Stimulated activated naive CD8-positive, alpha-beta T cell treated with anti-CD3 and anti-CD28 coated beads, Interleukin-15, Interleukin-2, amounts not matched to agents 100 U/mL and 50 U/mL, for 24 hours (primary cell): ENCODE measurements around the gene ZMYND10.
"Not testable (repeated sequence)": the region's sequence is repeated elsewhere in the genome, so short reads cannot be mapped to it uniquely, and the experiment has no call there.

Experiments used
- ATAC-seq: fragments of 150-1000 bp; cut with Tn5 transposase; one replicate; pipeline ENCODE4 v1.10.0; 2021
- DNase-seq: peaks from one replicate; pipeline ENCODE4 v3.0.0; 2021

Gene ZMYND10

DNA sequence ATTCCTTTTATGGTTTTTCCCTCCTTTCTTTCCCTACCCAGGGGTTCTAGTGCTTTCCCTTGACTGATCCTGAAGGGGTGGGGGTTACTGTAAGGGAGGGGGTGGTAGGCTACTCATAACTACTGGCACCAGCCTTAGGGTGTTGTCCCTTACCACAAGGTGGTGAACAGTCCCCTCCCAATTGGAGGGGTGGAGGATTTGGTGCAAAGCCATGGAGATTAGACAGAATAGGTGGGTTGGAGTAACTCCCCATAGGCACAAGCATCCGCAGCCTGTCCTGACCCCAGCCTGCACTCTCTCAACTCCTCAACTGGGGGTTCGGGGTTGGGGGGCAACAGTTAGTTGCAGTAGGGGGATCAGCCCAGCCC is 20.4 kb downstream of the ZMYND10 start:
- ATAC-seq: no peak
- no peak for DNase-seq

- peak; percentile 80 for DNase-seq
- ATAC-seq: peak; percentile 39
Measured at GRCh38 chr3:50324351-50325112, 21.0 kb downstream of the ZMYND10 start.

DNA sequence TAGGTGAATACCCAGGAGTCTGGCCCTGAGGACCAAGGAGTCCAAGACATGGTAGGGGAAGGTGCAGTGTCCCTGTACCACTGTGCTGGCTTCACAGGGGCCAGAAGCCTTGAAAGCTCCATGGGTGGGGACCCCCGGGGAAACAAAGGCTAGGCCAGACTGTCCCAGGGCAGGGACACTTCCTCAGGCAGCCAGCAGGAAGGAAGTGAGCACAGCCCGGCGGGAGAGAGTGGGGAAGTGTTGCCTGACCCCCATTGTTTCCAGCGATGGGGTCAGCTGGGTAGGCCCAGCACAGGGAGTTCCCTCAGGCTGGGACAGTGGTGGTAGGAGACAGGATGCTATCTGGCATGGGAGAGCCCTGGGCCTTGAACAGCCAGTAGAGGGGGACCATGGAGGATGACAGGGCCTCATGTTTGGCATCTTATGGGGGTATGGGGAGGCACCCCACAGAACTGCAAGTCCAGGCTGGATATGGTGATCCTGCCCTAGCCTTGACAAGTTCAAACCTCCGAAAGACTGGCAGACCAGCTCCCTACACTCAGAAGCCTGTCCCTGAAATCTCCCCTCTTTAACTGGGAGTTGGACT is 21.8 kb downstream of the ZMYND10 start:
- no peak for ATAC-seq
- DNase-seq: no peak

- DNase-seq: no peak
- ATAC-seq: no peak
Measured at GRCh38 chr3:50323092-50323600, 22.4 kb downstream of the ZMYND10 start.

DNA sequence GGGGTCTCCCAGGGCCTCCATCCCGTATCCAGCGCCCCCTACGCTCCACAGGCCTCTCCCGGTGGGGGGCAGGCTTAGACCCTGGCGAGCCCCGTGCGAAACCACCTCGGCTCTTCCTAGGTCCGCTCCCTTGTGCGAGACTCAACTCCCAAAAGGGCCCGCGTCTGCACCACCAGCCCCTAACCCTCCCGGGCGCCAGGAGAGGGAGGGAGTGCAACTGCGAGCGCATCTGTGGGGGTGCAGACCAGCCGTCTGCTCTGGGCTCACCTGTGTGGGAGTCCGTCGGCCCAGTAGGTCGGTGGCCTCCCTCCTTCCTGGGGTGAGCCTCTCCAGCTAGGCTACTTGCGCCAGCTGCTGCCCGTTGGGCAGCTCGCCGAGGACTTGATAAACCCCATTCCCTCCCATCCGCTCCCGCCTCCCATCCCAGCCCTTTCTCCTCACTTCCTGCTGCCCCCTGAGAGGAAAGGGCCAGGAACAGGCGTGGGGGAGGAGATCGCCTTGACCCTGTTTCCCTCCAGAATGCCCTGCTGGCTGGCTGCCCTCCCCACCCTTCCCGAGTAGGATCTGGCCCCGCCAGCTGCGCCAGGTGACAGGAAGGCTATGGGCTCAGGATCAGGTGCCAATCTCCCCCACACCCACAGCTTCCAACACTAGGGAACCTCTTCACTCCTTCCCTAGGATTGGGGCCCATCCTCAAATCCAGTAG is 23.0 kb downstream of the ZMYND10 start, which contains the start of gene HYAL2:
Gene HYAL2, minus strand, starts transcription at position 360 of the 706 bp plus-strand sequence. CDS start 2,256 bp downstream, outside the sequence.
- DNase-seq: no peak
- ATAC-seq: no peak

DNA sequence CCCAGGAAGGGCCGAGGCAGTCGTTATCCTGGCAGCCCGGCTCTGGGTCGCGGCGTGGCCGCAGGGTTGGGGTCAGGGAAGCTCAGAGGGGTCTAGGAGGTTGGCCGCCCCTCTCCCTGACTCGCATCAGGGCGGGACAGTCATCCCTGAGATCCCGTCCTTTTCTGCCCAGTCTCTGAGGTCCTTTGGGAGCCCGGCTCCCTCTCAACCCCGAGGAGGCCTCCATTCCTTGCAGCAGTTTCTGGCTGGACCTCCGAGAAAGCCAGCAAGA is 23.5 kb downstream of the ZMYND10 start:
- ATAC-seq: no peak
- DNase-seq: no peak

DNA sequence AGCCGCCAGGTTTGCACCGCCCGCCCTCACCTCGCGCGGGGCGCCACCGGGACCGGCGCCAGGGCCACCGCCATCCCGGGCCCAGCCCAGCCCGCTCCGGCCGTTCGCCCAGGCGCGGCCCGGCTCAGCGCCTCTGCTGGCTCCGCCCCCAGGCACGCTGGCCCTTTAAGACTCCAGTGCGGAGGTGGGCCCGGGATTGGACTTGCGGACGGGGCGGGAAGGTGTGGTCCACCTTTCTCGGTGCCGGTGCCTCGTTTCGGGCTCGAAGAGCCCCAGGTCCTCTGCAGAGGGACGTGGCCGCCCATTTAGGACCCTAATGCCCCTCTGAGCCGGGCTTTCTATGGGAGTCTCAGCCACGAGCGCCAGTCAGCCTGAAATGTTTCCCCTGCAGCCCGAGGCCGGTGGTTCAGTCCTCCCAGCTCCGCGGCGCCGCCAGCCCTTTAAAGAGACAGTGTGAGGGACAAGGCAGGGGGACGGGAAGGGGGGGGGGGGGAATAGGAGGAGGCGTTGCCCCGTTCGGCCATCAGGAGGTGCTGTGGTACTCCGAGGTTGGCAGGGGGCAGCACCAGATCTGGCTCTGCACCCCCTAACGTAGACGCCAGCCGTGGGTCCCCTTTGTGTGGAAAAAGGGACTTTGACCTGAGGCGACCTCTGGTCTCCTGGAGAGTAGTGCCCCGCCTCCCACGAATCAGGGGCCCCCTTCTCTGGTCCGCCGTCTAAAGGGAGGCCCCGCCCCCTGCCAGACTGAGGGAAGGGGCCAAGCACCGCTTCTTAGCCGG is 24.0 kb downstream of the ZMYND10 start:
- DNase-seq (peak; percentile 86), ATAC-seq (peak; percentile 81)

DNA sequence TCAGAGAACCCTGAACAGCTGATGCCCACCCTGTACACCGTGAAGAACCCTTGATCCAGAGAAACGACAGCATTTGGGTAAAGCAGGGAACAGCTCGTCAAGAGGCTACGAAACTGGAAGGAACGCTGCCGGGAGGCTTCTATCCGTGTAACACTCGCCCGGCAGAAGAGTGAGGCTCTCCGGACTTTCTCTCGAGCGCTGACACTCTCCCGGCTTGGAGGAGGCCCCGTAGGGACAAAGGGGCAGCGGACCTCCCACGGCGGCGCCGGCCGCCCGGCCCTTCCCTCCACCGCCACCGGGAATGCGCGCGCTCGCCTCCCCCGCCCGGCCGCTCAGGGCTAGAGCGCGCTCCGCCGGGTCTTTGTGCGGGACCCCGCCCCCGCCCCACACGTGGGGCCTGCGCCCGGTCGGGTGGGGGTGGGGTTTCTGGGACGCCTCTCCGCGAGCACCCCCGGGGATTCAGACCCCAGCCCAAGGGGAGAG is 24.6 kb downstream of the ZMYND10 start:
- ATAC-seq: peak; percentile 55
- DNase-seq: peak; percentile 74

DNA sequence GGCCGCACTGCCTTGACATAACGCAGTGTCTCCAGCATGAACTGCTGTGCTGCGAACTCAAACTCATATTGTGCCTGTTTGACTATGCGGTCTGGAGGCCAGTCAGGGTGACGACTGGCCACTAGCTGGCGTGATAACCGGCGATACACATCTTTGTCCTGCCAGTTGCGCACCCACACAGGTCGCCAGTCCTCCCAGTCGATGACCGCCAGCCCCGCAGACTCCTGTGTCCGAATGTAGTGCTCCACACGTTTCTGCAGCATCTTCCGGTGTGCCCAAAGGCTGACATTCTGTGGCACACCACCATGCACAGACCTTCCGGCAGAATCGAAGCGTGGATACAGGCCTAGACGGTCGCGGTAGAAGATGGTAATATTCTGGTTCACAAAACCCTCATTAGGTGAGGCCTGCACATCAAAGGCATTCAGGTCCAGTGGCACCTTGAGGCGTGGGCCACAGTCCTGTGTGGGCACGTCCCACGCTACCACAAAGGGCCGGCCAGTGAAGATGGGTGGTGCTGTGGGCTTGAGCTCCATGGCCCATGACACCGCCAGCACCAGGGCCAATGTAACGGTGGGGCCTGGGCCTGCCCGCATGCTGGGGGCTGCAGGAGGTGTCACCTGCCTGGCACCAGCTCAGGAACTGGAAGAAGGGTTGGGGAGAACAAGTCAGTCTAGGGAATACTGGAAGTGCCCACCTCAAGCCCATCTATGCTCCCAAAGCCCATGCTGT is 25.5 kb downstream of the ZMYND10 start:
- no peak for DNase-seq
- no peak for ATAC-seq

DNA sequence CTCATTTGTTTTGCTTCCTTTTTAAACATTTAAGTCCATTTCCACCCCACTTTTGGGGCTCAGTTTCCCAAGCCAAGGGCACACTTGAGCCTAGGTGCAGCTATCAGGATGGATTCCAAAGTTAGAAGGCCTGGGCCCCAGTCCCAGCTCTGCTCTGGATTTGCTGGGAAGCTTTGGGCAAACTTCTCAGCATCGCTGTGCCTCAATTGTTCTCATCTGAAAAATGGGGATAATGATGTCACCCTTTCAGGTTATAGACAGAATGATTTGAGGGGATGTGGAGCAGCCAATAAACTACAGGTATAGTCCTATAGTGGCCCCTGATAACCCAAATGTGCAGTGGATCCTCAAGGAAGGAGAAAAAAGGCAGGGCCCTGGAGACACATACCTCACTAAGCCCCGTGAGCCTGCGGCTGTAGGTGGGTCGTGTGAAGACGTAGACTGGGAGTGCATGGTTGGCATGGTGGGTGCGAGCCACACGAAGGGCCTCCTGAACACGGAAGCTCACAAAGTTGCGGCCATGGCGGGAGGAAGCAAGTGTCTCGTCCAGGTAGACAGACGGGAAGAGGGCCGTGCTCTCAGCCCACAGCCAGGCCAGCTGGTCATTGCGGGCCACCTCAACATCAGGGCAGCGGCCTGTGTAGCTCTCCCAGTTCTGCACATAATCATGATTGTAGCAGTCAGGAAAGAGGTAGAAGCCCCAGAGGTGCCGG is 26.2 kb downstream of the ZMYND10 start:
- no peak for DNase-seq
- ATAC-seq: no peak

- no peak for DNase-seq
- ATAC-seq: no peak
Measured at GRCh38 chr3:50318615-50319014, 26.9 kb downstream of the ZMYND10 start.

- no peak for ATAC-seq
Measured at GRCh38 chr3:50318163-50318562, 27.4 kb downstream of the ZMYND10 start.

DNA sequence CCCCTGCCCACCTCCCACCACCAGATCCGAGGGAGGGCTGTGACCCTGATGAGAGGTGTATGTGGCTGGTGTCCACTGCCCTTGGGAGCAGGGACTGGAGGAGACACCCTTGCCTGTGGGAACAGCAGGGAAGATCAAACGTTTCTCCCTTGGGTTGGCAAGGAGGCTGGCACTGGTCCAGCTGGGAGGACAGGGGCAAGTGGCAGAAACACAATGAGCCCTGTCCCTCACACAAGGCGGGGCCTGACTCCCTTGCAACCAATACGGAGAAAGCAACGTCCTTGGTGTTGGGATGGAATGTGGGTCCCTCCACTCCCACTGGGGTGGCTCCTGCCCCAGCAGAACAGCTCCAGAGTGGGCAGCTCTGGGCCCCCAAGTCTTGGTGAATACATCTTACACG is 28.2 kb downstream of the ZMYND10 start:
- no peak for DNase-seq
- no peak for ATAC-seq

More at GRCh38 chr3:50318163-50318562, 27.4 kb downstream of the ZMYND10 start:
- no peak for DNase-seq

DNA sequence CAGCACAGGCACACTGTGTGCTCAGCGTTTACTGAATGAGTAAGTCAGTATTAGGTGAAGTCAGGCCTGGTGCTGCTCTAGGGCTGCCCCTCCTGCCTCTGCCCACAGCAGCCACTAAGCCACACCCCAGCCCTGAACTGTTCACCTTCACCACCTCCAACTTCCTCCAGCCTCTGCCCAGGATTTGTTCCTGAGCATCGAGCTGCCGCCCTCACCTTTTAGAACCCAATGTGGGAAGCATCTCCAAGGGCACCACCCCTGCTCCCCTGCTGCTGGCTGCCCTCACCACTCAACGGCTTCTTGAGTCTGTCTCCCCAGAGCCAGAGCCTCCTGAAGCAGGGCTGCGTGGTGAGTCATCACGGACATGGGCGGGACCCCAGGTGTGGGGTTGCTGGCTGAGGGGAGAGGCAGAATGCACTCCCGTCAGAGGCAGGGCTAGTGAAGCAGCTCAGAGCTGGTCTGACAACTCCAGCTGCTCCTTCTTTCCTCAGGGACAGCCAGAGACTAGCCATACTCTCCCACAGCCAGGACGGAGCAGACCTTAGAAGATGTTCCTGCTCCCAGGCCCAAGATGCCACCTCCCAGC is 28.8 kb downstream of the ZMYND10 start:
- ATAC-seq: peak; percentile 33
- peak; percentile 63 for DNase-seq

- DNase-seq: no peak
Measured at GRCh38 chr3:50314816-50315215, 30.7 kb downstream of the ZMYND10 start.

GRCh38 chr3:50314342-50314741 is 31.2 kb downstream of the ZMYND10 start:
- DNase-seq (no peak), ATAC-seq (no peak)

More at GRCh38 chr3:50314816-50315215, 30.7 kb downstream of the ZMYND10 start:
- no peak for ATAC-seq

DNA sequence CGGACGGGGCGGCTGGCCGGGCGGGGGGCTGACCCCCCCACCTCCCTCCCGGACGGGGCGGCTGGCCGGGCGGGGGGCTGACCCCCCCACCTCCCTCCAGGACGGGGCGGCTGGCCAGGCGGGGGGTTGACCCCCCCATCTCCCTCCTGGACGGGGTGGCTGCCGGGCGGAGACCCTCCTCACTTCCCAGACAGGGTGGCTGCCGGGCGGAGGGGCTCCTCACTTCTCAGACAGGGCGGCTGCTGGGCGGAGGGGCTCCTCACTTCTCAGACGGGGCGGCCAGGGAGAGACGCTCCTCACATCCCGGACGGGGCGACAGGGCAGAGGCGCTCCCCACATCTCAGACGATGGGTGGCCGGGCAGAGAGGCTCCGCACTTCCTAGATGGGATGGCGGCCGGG is 33.5 kb downstream of the ZMYND10 start:
- ATAC-seq, DNase-seq: not testable (repeated sequence)

DNA sequence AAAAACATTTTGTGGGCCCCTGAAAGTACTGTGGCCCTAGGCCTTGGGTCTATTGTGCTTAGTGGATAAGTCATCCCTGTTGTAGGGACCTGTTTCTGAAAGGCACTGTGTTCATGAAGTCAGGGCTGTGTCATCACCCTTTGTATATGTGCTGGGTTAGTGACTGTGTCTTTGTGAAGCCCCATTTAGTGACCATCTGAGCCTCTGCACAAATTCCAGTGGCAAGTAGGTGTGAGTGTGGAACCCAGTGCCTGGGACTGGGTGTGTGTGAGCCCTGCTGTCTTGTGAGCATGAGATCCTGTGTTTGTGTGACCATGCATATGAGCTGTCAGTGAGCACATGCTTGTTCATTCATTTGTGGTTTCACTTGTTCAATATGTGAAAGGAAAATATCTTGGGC is 40.9 kb downstream of the ZMYND10 start:
- DNase-seq (no peak), ATAC-seq (peak; percentile 47)

- no peak for ATAC-seq
- no peak for DNase-seq
Measured at GRCh38 chr3:50303013-50303815, 42.3 kb downstream of the ZMYND10 start, which contains the start of gene HYAL1. HYAL1 (minus strand) TSS chr3:50303574; CDS start chr3:50302956, 618 bp downstream.
